K562 (cell line): ENCODE data around the gene SFXN3. TPM values are rescaled to one million over a fixed set of nuclear protein-coding genes. Genes with fewer than 3 reads are reported as not detected.

Experiments used
- BCL6 ChIP-seq: fragments of 250-450 bp; sonication (Bioruptor Pico); IDR thresholded peaks from 2 replicates; pipeline ENCODE4 v1.4.0; 2020
- CCAR2 ChIP-seq: fragments of 200-400 bp; formaldehyde crosslinking; IDR thresholded peaks from 2 replicates; pipeline ENCODE4 v1.6.1; 2017; ENCODE audit warnings: mild to moderate bottlenecking, low read depth, low read length
- CCNT2 ChIP-seq: IDR thresholded peaks from 2 replicates; pipeline ENCODE4 v1.6.1; 2011; ENCODE audit warnings: borderline replicate concordance, low read depth, mild to moderate bottlenecking, moderate library complexity, mixed read lengths, low read length; ENCODE audit not compliant: insufficient read length; ENCODE audit errors: extremely low read depth
- ETV5 ChIP-seq: sonication (generic); formaldehyde crosslinking; IDR thresholded peaks from 2 replicates; pipeline ENCODE4 v1.4.0; 2020; ENCODE audit warnings: low read depth, mild to moderate bottlenecking, missing genetic modification reagents
- GABPB1 ChIP-seq: sonication (generic); formaldehyde crosslinking; IDR thresholded peaks from 2 replicates; pipeline ENCODE4 v1.8.0; 2022; ENCODE audit warnings: mild to moderate bottlenecking, missing genetic modification reagents
- NCOR1 ChIP-seq: fragments of 450-650 bp; IDR thresholded peaks from 2 replicates; pipeline ENCODE4 v1.6.1; 2016; ENCODE audit warnings: mild to moderate bottlenecking, moderate library complexity
- PHB2 ChIP-seq: fragments of 450-650 bp; IDR thresholded peaks from 2 replicates; pipeline ENCODE4 v1.6.1; 2017; ENCODE audit warnings: low read depth
- POLR2H ChIP-seq: IDR thresholded peaks from 2 replicates; pipeline ENCODE4 v1.6.1; 2016; ENCODE audit warnings: missing genetic modification characterization, low read depth, mild to moderate bottlenecking, control low read depth, missing compliant biosample characterization, moderate library complexity
- POLR3A ChIP-seq: IDR thresholded peaks from 2 replicates; pipeline ENCODE4 v1.6.1; 2011; ENCODE audit warnings: borderline replicate concordance, mild to moderate bottlenecking, moderate library complexity; ENCODE audit not compliant: insufficient read length, insufficient read depth; ENCODE audit errors: extremely low read depth
- RFX7 ChIP-seq: fragments of 250-450 bp; sonication (Bioruptor Pico); IDR thresholded peaks from 2 replicates; pipeline ENCODE4 v1.5.1; 2021; ENCODE audit warnings: mild to moderate bottlenecking
- RNF2 ChIP-seq: sonication (generic); IDR thresholded peaks from 2 replicates; pipeline ENCODE4 v1.6.1; 2016
- ZBTB7A ChIP-seq: IDR thresholded peaks from 2 replicates; pipeline ENCODE4 v1.6.1; 2011; ENCODE audit warnings: low read depth, mild to moderate bottlenecking, low read length, moderate library complexity, borderline replicate concordance; ENCODE audit not compliant: control insufficient read depth
- ZKSCAN3 ChIP-seq: fragments of 250-450 bp; sonication (Bioruptor Pico); IDR thresholded peaks from 2 replicates; pipeline ENCODE4 v1.4.0; 2020
- ZNF140 ChIP-seq: fragments of 250-450 bp; sonication (Bioruptor Pico); IDR thresholded peaks from 2 replicates; pipeline ENCODE4 v1.8.0; 2021; ENCODE audit warnings: moderate library complexity, mild to moderate bottlenecking, inconsistent platforms
- ZNF263 ChIP-seq: sonication (generic); formaldehyde crosslinking; IDR thresholded peaks from 2 replicates; pipeline ENCODE4 v1.8.0; 2022; ENCODE audit warnings: mild to moderate bottlenecking, missing genetic modification reagents, borderline replicate concordance
- ZNF507 ChIP-seq: conservative IDR thresholded peaks from 2 replicates; pipeline ENCODE4 v1.6.1; 2017; ENCODE audit warnings: missing genetic modification characterization, missing compliant biosample characterization
- ZNF561 ChIP-seq: fragments of 450-650 bp; formaldehyde crosslinking; conservative IDR thresholded peaks from 2 replicates; pipeline ENCODE4 v1.4.0; 2020; ENCODE audit warnings: mild to moderate bottlenecking, moderate library complexity
- ZNF75A ChIP-seq: fragments of 450-650 bp; formaldehyde crosslinking; IDR thresholded peaks from 2 replicates; pipeline ENCODE4 v1.4.0; 2020; ENCODE audit warnings: mild to moderate bottlenecking
- polyA plus RNA-seq, 8 experiments: library from polyadenylated mRNA; depleted of rRNA in 4 of 8; stranded (reverse) in 5 of 8; unstranded in 3 of 8; fragments of >200 nt; fragmentation: Nextera tagmentation in 2 of 8; fragmentation: Illumina TruSeq in 1 of 8; extraction: Ambion mirVana in 2 of 8; extraction: Trizol in 1 of 8; gene quantifications; 2 replicates each; pipeline versions ENCODE4 v1.2.1 to v1.2.3, GENCODE V29; 2011 to 2014; ENCODE audit warnings: inconsistent platforms in 1 of 8, missing spikeins in 1 of 8
- total RNA-seq, 7 experiments: library from RNA; depleted of rRNA in 6 of 7; stranded (reverse); fragments of >200 nt in 6 of 7; fragmentation: Illumina TruSeq in 2 of 7; extraction: Trizol in 2 of 7; gene quantifications; 2 replicates each; pipeline versions ENCODE4 v1.2.1 to v1.2.3, GENCODE V29; 2011 to 2021; ENCODE audit warnings: low replicate concordance in 1 of 7
- TF ChIP-seq, protein P1 (sequence below): IDR thresholded peaks from 2 replicates; pipeline ENCODE4 v1.6.1; 2012; ENCODE audit warnings: low read depth, low read length, improper control_type of control experiment, borderline replicate concordance
- TF ChIP-seq, protein P2 (sequence below): fragments of 250-450 bp; sonication (Bioruptor Pico); IDR thresholded peaks from 2 replicates; pipeline ENCODE4 v1.4.0; 2020; ENCODE audit warnings: mild to moderate bottlenecking, moderate library complexity
- TF ChIP-seq, protein P3 (sequence below): fragments of 250-450 bp; sonication (Bioruptor Pico); IDR thresholded peaks from 2 replicates; pipeline ENCODE4 v1.5.0; 2021

The SFXN3 gene
- total and polyA plus RNA-seq, 9 of the 15 experiments (the other 6 are each of a cell fraction or from before 2014, with no cell fraction given) = 0.24 to 4.6 (median 0.86) TPM

- TF ChIP-seq, protein P1, sequence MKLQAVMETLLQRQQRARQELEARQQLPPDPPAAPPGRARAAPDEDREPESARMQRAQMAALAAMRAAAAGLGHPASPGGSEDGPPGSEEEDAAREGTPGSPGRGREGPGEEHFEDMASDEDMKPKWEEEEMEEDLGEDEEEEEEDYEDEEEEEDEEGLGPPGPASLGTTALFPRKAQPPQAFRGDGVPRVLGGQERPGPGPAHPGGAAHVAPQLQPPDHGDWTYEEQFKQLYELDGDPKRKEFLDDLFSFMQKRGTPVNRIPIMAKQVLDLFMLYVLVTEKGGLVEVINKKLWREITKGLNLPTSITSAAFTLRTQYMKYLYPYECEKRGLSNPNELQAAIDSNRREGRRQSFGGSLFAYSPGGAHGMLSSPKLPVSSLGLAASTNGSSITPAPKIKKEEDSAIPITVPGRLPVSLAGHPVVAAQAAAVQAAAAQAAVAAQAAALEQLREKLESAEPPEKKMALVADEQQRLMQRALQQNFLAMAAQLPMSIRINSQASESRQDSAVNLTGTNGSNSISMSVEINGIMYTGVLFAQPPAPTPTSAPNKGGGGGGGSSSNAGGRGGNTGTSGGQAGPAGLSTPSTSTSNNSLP = no peak
- no peak for TF ChIP-seq RFX7 (CRISPR knock-in tag)
- TF ChIP-seq POLR2H (tag) = peak; percentile 54; the same call in 1 of the 2 replicates
- no peak for TF ChIP-seq ZNF140
- no peak for TF ChIP-seq ZNF507 (tag)
- TF ChIP-seq RNF2 = peak; percentile 52
- TF ChIP-seq ZKSCAN3 (CRISPR knock-in tag) = no peak
- peak; percentile 42; the same call in 1 of the 2 replicates for TF ChIP-seq GABPB1 (CRISPR knock-in tag)
- TF ChIP-seq, protein P2, sequence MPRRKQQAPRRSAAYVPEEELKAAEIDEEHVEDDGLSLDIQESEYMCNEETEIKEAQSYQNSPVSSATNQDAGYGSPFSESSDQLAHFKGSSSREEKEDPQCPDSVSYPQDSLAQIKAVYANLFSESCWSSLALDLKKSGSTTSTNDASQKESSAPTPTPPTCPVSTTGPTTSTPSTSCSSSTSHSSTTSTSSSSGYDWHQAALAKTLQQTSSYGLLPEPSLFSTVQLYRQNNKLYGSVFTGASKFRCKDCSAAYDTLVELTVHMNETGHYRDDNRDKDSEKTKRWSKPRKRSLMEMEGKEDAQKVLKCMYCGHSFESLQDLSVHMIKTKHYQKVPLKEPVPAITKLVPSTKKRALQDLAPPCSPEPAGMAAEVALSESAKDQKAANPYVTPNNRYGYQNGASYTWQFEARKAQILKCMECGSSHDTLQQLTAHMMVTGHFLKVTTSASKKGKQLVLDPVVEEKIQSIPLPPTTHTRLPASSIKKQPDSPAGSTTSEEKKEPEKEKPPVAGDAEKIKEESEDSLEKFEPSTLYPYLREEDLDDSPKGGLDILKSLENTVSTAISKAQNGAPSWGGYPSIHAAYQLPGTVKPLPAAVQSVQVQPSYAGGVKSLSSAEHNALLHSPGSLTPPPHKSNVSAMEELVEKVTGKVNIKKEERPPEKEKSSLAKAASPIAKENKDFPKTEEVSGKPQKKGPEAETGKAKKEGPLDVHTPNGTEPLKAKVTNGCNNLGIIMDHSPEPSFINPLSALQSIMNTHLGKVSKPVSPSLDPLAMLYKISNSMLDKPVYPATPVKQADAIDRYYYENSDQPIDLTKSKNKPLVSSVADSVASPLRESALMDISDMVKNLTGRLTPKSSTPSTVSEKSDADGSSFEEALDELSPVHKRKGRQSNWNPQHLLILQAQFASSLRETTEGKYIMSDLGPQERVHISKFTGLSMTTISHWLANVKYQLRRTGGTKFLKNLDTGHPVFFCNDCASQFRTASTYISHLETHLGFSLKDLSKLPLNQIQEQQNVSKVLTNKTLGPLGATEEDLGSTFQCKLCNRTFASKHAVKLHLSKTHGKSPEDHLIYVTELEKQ (CRISPR knock-in tag) = no peak
- TF ChIP-seq PHB2 = no peak
- peak; percentile 80; the same call in 1 of the 2 replicates for TF ChIP-seq ZBTB7A
- TF ChIP-seq POLR3A = no peak
- TF ChIP-seq ZNF561 = no peak
- TF ChIP-seq ETV5 (CRISPR knock-in tag) = peak; percentile 79; the same call in 1 of the 2 replicates
- TF ChIP-seq BCL6 (CRISPR knock-in tag) = no peak
- TF ChIP-seq CCNT2 = peak; percentile 79
- no peak for TF ChIP-seq CCAR2
- TF ChIP-seq, protein P3, sequence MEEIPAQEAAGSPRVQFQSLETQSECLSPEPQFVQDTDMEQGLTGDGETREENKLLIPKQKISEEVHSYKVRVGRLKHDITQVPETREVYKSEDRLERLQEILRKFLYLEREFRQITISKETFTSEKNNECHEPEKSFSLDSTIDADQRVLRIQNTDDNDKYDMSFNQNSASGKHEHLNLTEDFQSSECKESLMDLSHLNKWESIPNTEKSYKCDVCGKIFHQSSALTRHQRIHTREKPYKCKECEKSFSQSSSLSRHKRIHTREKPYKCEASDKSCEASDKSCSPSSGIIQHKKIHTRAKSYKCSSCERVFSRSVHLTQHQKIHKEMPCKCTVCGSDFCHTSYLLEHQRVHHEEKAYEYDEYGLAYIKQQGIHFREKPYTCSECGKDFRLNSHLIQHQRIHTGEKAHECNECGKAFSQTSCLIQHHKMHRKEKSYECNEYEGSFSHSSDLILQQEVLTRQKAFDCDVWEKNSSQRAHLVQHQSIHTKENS (CRISPR knock-in tag) = no peak
- TF ChIP-seq ZNF263 (CRISPR knock-in tag) = peak; percentile 17; the same call in 1 of the 2 replicates
- TF ChIP-seq ZNF75A (CRISPR knock-in tag) = no peak
- peak; percentile 42 for TF ChIP-seq NCOR1
Observed at GRCh38 chr10:101060951-101061623, 30.1 kb downstream of the SFXN3 start (continued).
